Measurements from ENCODE around the gene STRIP2. TPM values are rescaled to one million over a fixed set of nuclear protein-coding genes. Genes with fewer than 3 reads are reported as not detected.
"Not testable (repeated sequence)": the region's sequence is repeated elsewhere in the genome, so short reads cannot be mapped to it uniquely, and the experiment has no call there.

The STRIP2 gene
- polyA plus RNA-seq, 4 donors, result 0.22 to 1.3 (median 0.95) TPM; not detected in 1

- H3K4me1 ChIP-seq (ENCODE audit: control insufficient read depth in 3 of 3, insufficient read depth in 2 of 3, low read depth in 1 of 3, low read length in 2 of 3); H3K9me3 ChIP-seq (ENCODE audit: control insufficient read depth in 2 of 2, insufficient read depth in 1 of 2, low read depth in 1 of 2, low read length in 1 of 2); H3K4me3 ChIP-seq (ENCODE audit: low read depth in 1 of 3, low read length in 3 of 3); H3K27me3 ChIP-seq (ENCODE audit: control insufficient read depth in 3 of 3, insufficient read depth in 3 of 3, low read length in 3 of 3); H3K36me3 ChIP-seq (ENCODE audit: control insufficient read depth in 3 of 3, insufficient read depth in 2 of 3, low read depth in 1 of 3, low read length in 3 of 3); FAIRE-seq; H3K27ac ChIP-seq (ENCODE audit: low read depth in 1 of 3, low read length in 2 of 3); DNase-seq: not testable (repeated sequence)
- WGBS, 3 donors, result 96 to 98% (median 97%) methylated on average over 16 to 23 of the region's 27 CpGs
Measured at GRCh38 chr7:129476398-129476797, 42.2 kb downstream of the STRIP2 start.

GRCh38 chr7:129479831-129480230 lies 45.6 kb downstream of the STRIP2 start:
- no peak overlapping the region for H3K4me3 ChIP-seq (ENCODE audit: low read depth in 1 of 3, low read length in 3 of 3)
- FAIRE-seq (no peak), DNase-seq (no peak)
- 89 to 97% (median 91%) methylated on average over 1 of the region's 1 CpG for WGBS, 3 donors
- no peaks in the 10 kb centered on the region for H3K36me3 ChIP-seq (ENCODE audit: control insufficient read depth in 3 of 3, insufficient read depth in 2 of 3, low read depth in 1 of 3, low read length in 3 of 3)
- no peaks in the 10 kb centered on the region for H3K4me1 ChIP-seq (ENCODE audit: control insufficient read depth in 3 of 3, insufficient read depth in 2 of 3, low read depth in 1 of 3, low read length in 2 of 3)
- no peak overlapping the region for H3K27ac ChIP-seq (ENCODE audit: low read depth in 1 of 3, low read length in 2 of 3)
- no peaks in the 10 kb centered on the region for H3K27me3 ChIP-seq (ENCODE audit: control insufficient read depth in 3 of 3, insufficient read depth in 3 of 3, low read length in 3 of 3)
- no peaks in the 10 kb centered on the region for H3K9me3 ChIP-seq (ENCODE audit: control insufficient read depth in 2 of 2, insufficient read depth in 1 of 2, low read depth in 1 of 2, low read length in 1 of 2)

- no peak for FAIRE-seq
- 84 to 97% (median 94%) methylated on average over 6 of the region's 6 CpGs for WGBS, 3 donors
- Histone ChIP-seq H3K27ac (ENCODE audit: low read depth in 1 of 3, low read length in 2 of 3) (no peak overlapping the region), H3K4me3 (ENCODE audit: low read depth in 1 of 3, low read length in 3 of 3) (no peak overlapping the region), H3K4me1 (ENCODE audit: control insufficient read depth in 3 of 3, insufficient read depth in 2 of 3, low read depth in 1 of 3, low read length in 2 of 3) (no peaks in the 10 kb centered on the region), H3K9me3 (ENCODE audit: control insufficient read depth in 2 of 2, insufficient read depth in 1 of 2, low read depth in 1 of 2, low read length in 1 of 2) (no peaks in the 10 kb centered on the region), H3K36me3 (ENCODE audit: control insufficient read depth in 3 of 3, insufficient read depth in 2 of 3, low read depth in 1 of 3, low read length in 3 of 3) (no peaks in the 10 kb centered on the region), H3K27me3 (ENCODE audit: control insufficient read depth in 3 of 3, insufficient read depth in 3 of 3, low read length in 3 of 3) (no peaks in the 10 kb centered on the region)
- no peak for DNase-seq
Measured at GRCh38 chr7:129480674-129481363, 46.6 kb downstream of the STRIP2 start.

GRCh38 chr7:129481376-129481775 lies 47.1 kb downstream of the STRIP2 start:
- not testable (repeated sequence) for H3K4me1 ChIP-seq (ENCODE audit: control insufficient read depth in 3 of 3, insufficient read depth in 2 of 3, low read depth in 1 of 3, low read length in 2 of 3); H3K36me3 ChIP-seq (ENCODE audit: control insufficient read depth in 3 of 3, insufficient read depth in 2 of 3, low read depth in 1 of 3, low read length in 3 of 3); FAIRE-seq; H3K9me3 ChIP-seq (ENCODE audit: control insufficient read depth in 2 of 2, insufficient read depth in 1 of 2, low read depth in 1 of 2, low read length in 1 of 2); DNase-seq; H3K27ac ChIP-seq (ENCODE audit: low read depth in 1 of 3, low read length in 2 of 3); H3K4me3 ChIP-seq (ENCODE audit: low read depth in 1 of 3, low read length in 3 of 3); H3K27me3 ChIP-seq (ENCODE audit: control insufficient read depth in 3 of 3, insufficient read depth in 3 of 3, low read length in 3 of 3)
- WGBS, 3 donors, result 97 to 99% (median 99%) methylated on average over 6 of the region's 6 CpGs

- Histone ChIP-seq H3K9me3 (ENCODE audit: control insufficient read depth in 2 of 2, insufficient read depth in 1 of 2, low read depth in 1 of 2, low read length in 1 of 2) (no peaks in the 10 kb centered on the region), H3K27me3 (ENCODE audit: control insufficient read depth in 3 of 3, insufficient read depth in 3 of 3, low read length in 3 of 3) (no peaks in the 10 kb centered on the region), H3K36me3 (ENCODE audit: control insufficient read depth in 3 of 3, insufficient read depth in 2 of 3, low read depth in 1 of 3, low read length in 3 of 3) (no peaks in the 10 kb centered on the region), H3K4me1 (ENCODE audit: control insufficient read depth in 3 of 3, insufficient read depth in 2 of 3, low read depth in 1 of 3, low read length in 2 of 3) (no peaks in the 10 kb centered on the region), H3K4me3 (ENCODE audit: low read depth in 1 of 3, low read length in 3 of 3) (no peak overlapping the region), H3K27ac (ENCODE audit: low read depth in 1 of 3, low read length in 2 of 3) (peak overlapping the region in 1 of 3 donors; percentile 21)
- WGBS, 3 donors, result 88 to 98% (median 91%) methylated on average over 8 of the region's 8 CpGs
- DNase-seq (no peak), FAIRE-seq (no peak)
Measured at GRCh38 chr7:129482781-129483180, 48.5 kb downstream of the STRIP2 start.

GRCh38 chr7:129489491-129489890 lies 55.3 kb downstream of the STRIP2 start:
- 69 to 99% (median 82%) methylated on average over 3 of the region's 3 CpGs for WGBS, 3 donors
- H3K4me1 ChIP-seq (ENCODE audit: control insufficient read depth in 3 of 3, insufficient read depth in 2 of 3, low read depth in 1 of 3, low read length in 2 of 3), result no peaks in the 10 kb centered on the region
- H3K27me3 ChIP-seq (ENCODE audit: control insufficient read depth in 3 of 3, insufficient read depth in 3 of 3, low read length in 3 of 3), result no peaks in the 10 kb centered on the region
- H3K27ac ChIP-seq (ENCODE audit: low read depth in 1 of 3, low read length in 2 of 3), result no peak overlapping the region
- no peak overlapping the region for H3K4me3 ChIP-seq (ENCODE audit: low read depth in 1 of 3, low read length in 3 of 3)
- no peaks in the 10 kb centered on the region for H3K9me3 ChIP-seq (ENCODE audit: control insufficient read depth in 2 of 2, insufficient read depth in 1 of 2, low read depth in 1 of 2, low read length in 1 of 2)
- DNase-seq, result no peak
- no peaks in the 10 kb centered on the region for H3K36me3 ChIP-seq (ENCODE audit: control insufficient read depth in 3 of 3, insufficient read depth in 2 of 3, low read depth in 1 of 3, low read length in 3 of 3)
- FAIRE-seq, result no peak

- H3K27ac ChIP-seq (ENCODE audit: low read depth in 1 of 3, low read length in 2 of 3), result no peak overlapping the region
- no peaks in the 10 kb centered on the region for H3K4me1 ChIP-seq (ENCODE audit: control insufficient read depth in 3 of 3, insufficient read depth in 2 of 3, low read depth in 1 of 3, low read length in 2 of 3)
- DNase-seq (no peak), FAIRE-seq (no peak)
- H3K9me3 ChIP-seq (ENCODE audit: control insufficient read depth in 2 of 2, insufficient read depth in 1 of 2, low read depth in 1 of 2, low read length in 1 of 2), result no peaks in the 10 kb centered on the region
- H3K27me3 ChIP-seq (ENCODE audit: control insufficient read depth in 3 of 3, insufficient read depth in 3 of 3, low read length in 3 of 3), result no peaks in the 10 kb centered on the region
- WGBS, 3 donors, result 90 to 96% (median 91%) methylated on average over 2 of the region's 2 CpGs
- no peak overlapping the region for H3K4me3 ChIP-seq (ENCODE audit: low read depth in 1 of 3, low read length in 3 of 3)
- no peaks in the 10 kb centered on the region for H3K36me3 ChIP-seq (ENCODE audit: control insufficient read depth in 3 of 3, insufficient read depth in 2 of 3, low read depth in 1 of 3, low read length in 3 of 3)
Measured at GRCh38 chr7:129492391-129492790, 58.2 kb downstream of the STRIP2 start.

GRCh38 chr7:129493555-129493954 lies 59.3 kb downstream of the STRIP2 start:
- Histone ChIP-seq H3K4me3 (ENCODE audit: low read depth in 1 of 3, low read length in 3 of 3) (no peak overlapping the region), H3K9me3 (ENCODE audit: control insufficient read depth in 2 of 2, insufficient read depth in 1 of 2, low read depth in 1 of 2, low read length in 1 of 2) (no peaks in the 10 kb centered on the region), H3K27ac (ENCODE audit: low read depth in 1 of 3, low read length in 2 of 3) (peak overlapping the region in 1 of 3 donors; percentile 49), H3K36me3 (ENCODE audit: control insufficient read depth in 3 of 3, insufficient read depth in 2 of 3, low read depth in 1 of 3, low read length in 3 of 3) (no peaks in the 10 kb centered on the region), H3K27me3 (ENCODE audit: control insufficient read depth in 3 of 3, insufficient read depth in 3 of 3, low read length in 3 of 3) (no peaks in the 10 kb centered on the region), H3K4me1 (ENCODE audit: control insufficient read depth in 3 of 3, insufficient read depth in 2 of 3, low read depth in 1 of 3, low read length in 2 of 3) (no peaks in the 10 kb centered on the region)
- 87 to 89% (median 88%) methylated on average over 1 of the region's 1 CpG for WGBS, 3 donors
- FAIRE-seq (no peak), DNase-seq (no peak)

GRCh38 chr7:129494041-129494440 lies 59.8 kb downstream of the STRIP2 start:
- no peak for FAIRE-seq
- Histone ChIP-seq H3K36me3 (ENCODE audit: control insufficient read depth in 3 of 3, insufficient read depth in 2 of 3, low read depth in 1 of 3, low read length in 3 of 3) (no peaks in the 10 kb centered on the region), H3K9me3 (ENCODE audit: control insufficient read depth in 2 of 2, insufficient read depth in 1 of 2, low read depth in 1 of 2, low read length in 1 of 2) (no peaks in the 10 kb centered on the region), H3K27ac (ENCODE audit: low read depth in 1 of 3, low read length in 2 of 3) (no peak overlapping the region), H3K27me3 (ENCODE audit: control insufficient read depth in 3 of 3, insufficient read depth in 3 of 3, low read length in 3 of 3) (peaks cover 0 to 2% (median 0%) of the 10 kb centered on the region in 3 donors), H3K4me3 (ENCODE audit: low read depth in 1 of 3, low read length in 3 of 3) (no peak overlapping the region), H3K4me1 (ENCODE audit: control insufficient read depth in 3 of 3, insufficient read depth in 2 of 3, low read depth in 1 of 3, low read length in 2 of 3) (no peaks in the 10 kb centered on the region)
- DNase-seq, result no peak
- WGBS, 3 donors, result 61 to 75% (median 65%) methylated on average over 5 of the region's 5 CpGs

Data from small intestine (tissue), 7 donors.